Measurements from ENCODE around the gene ATOH8. TPM values are rescaled to one million over a fixed set of nuclear protein-coding genes. Genes with fewer than 3 reads are reported as not detected.
A peak's percentile ranks its signal among the peaks of the same experiment; 100 is the strongest.

Gene ATOH8
- total and polyA plus RNA-seq, 2 donors (not counting 3 experiments of a cell fraction or from before 2014, with no cell fraction given): 10.3 to 12.8 TPM

GRCh38 chr2:85768713-85769112, 14.9 kb downstream of the ATOH8 start:
- Histone ChIP-seq H3K27ac (ENCODE audit: insufficient read depth, low read depth, low read length) (no peak overlapping the region), H3K4me2 (ENCODE audit: insufficient read depth, low read length) (no peak overlapping the region), H4K20me1 (replicated peaks; ENCODE audit: control insufficient read depth, extremely low read depth, insufficient read depth, low read length) (no peaks in the 10 kb centered on the region), H2AFZ (ENCODE audit: low read depth, low read length) (no peak overlapping the region), H3K79me2 (ENCODE audit: control insufficient read depth, insufficient read depth, low read length) (no peaks in the 10 kb centered on the region), H3K4me1 (ENCODE audit: control insufficient read depth, extremely low read depth, insufficient read depth, low read length) (peaks cover 57% of the 10 kb centered on the region), H3K27me3 (ENCODE audit: control insufficient read depth in 2 of 2, insufficient read depth in 2 of 2, low read length in 2 of 2) (no peaks in the 10 kb centered on the region), H3K4me3 (replicated peaks in 1 of 3; ENCODE audit: insufficient read depth in 1 of 3, low read depth in 1 of 3, low read length in 3 of 3) (no peak overlapping the region), H3K36me3 (ENCODE audit: control insufficient read depth in 2 of 2, extremely low read depth in 1 of 2, insufficient read depth in 2 of 2, low read length in 2 of 2) (no peaks in the 10 kb centered on the region), H3K9me3 (replicated peaks; ENCODE audit: control insufficient read depth, insufficient read depth, low read length) (no peaks in the 10 kb centered on the region), H3K9me1 (replicated peaks; ENCODE audit: control insufficient read depth, extremely low read depth, insufficient read depth, low read length) (no peaks in the 10 kb centered on the region), H3K9ac (replicated peaks; ENCODE audit: extremely low read depth, insufficient read depth, low read length) (no peak overlapping the region)
- no TSS peak for BruUV-seq (replicated peaks)
- peak; percentile 80 for DNase-seq (ENCODE audit: low read depth, low spot score)
- intact Hi-C loops (cut with micrococcal nuclease) (no loop called here), dilution Hi-C loops (cut with MboI; ENCODE audit: extremely low pct_ligation_motif_present, low sequenced_read_pairs) (no loop called here)
- FAIRE-seq: peak; percentile 15
- TF ChIP-seq JUN (IDR thresholded peaks at IDR 0.05; ENCODE audit: borderline replicate concordance, insufficient read depth, insufficient read length, low read depth): no peak
- no peak for TF ChIP-seq MAX (IDR thresholded peaks at IDR 0.05; ENCODE audit: insufficient read depth, insufficient read length)
- no peak for TF ChIP-seq GATA2 (IDR thresholded peaks at IDR 0.05; ENCODE audit: insufficient read depth, insufficient read length, low read depth, low read length)
- ChIA-PET CTCF (interaction anchor here (1.1 to 9.0 kb wide), 7 partner anchors 8 to 60 kb away, joined by 4 to 106 read pairs (median 15); partner anchors contain the start of gene ATOH8), POLR2A (no interaction called here)

- POLR2A ChIA-PET: no interaction called here
- H4K20me1 ChIP-seq (replicated peaks; ENCODE audit: control insufficient read depth, extremely low read depth, insufficient read depth, low read length): no peaks in the 10 kb centered on the region
- dilution Hi-C loops (cut with MboI; ENCODE audit: extremely low pct_ligation_motif_present, low sequenced_read_pairs): no loop called here
- H2AFZ ChIP-seq (ENCODE audit: low read depth, low read length): no peak overlapping the region
- H3K9me3 ChIP-seq (replicated peaks; ENCODE audit: control insufficient read depth, insufficient read depth, low read length): no peaks in the 10 kb centered on the region
- no peak overlapping the region for H3K4me2 ChIP-seq (ENCODE audit: insufficient read depth, low read length)
- intact Hi-C loops (cut with micrococcal nuclease): no loop called here
- CTCF ChIA-PET: interaction anchor here (0.6 to 9.0 kb wide), 8 partner anchors 9 to 45 kb away, joined by 3 to 106 read pairs (median 11); partner anchors contain the start of gene ATOH8
- DNase-seq (ENCODE audit: low read depth, low spot score) (no peak), FAIRE-seq (no peak)
- no TSS peak for BruUV-seq (replicated peaks)
- no peak overlapping the region for H3K9ac ChIP-seq (replicated peaks; ENCODE audit: extremely low read depth, insufficient read depth, low read length)
- no peak overlapping the region for H3K27ac ChIP-seq (ENCODE audit: insufficient read depth, low read depth, low read length)
- H3K4me3 ChIP-seq (replicated peaks in 1 of 3; ENCODE audit: insufficient read depth in 1 of 3, low read depth in 1 of 3, low read length in 3 of 3): no peak overlapping the region
- H3K79me2 ChIP-seq (ENCODE audit: control insufficient read depth, insufficient read depth, low read length): no peaks in the 10 kb centered on the region
- no peaks in the 10 kb centered on the region for H3K36me3 ChIP-seq (ENCODE audit: control insufficient read depth in 2 of 2, extremely low read depth in 1 of 2, insufficient read depth in 2 of 2, low read length in 2 of 2)
- no peaks in the 10 kb centered on the region for H3K9me1 ChIP-seq (replicated peaks; ENCODE audit: control insufficient read depth, extremely low read depth, insufficient read depth, low read length)
- H3K27me3 ChIP-seq (ENCODE audit: control insufficient read depth in 2 of 2, insufficient read depth in 2 of 2, low read length in 2 of 2): no peaks in the 10 kb centered on the region
- peaks cover 64% of the 10 kb centered on the region for H3K4me1 ChIP-seq (ENCODE audit: control insufficient read depth, extremely low read depth, insufficient read depth, low read length)
- TF ChIP-seq GATA2 (IDR thresholded peaks at IDR 0.05; ENCODE audit: insufficient read depth, insufficient read length, low read depth, low read length) (no peak), JUN (IDR thresholded peaks at IDR 0.05; ENCODE audit: borderline replicate concordance, insufficient read depth, insufficient read length, low read depth) (no peak), CTCF (IDR thresholded peaks at IDR 0.05; ENCODE audit: extremely low read depth in 1 of 2, insufficient read depth in 1 of 2, low read depth in 1 of 2, low read length in 2 of 2) (peak; percentile 16 to 25)
Measured at GRCh38 chr2:85769236-85769982, 15.6 kb downstream of the ATOH8 start.

Measured in endothelial cell of umbilical vein (primary cell).